Bronchial epithelial cell (primary cell): ENCODE results near the gene RTBDN. TPM values are rescaled to one million over a fixed set of nuclear protein-coding genes. Genes with fewer than 3 reads are reported as not detected.

Source experiments
- DNase-seq: peaks from one replicate; pipeline ENCODE4 v3.0.0-alpha.2; 2010; ENCODE audit warnings: low read depth
- FAIRE-seq: peaks from 2 replicates; lab custom pipeline; 2011; peaks lifted over from hg19 to GRCh38; lab: Jason Lieb, UNC
- H3K27me3 ChIP-seq: 2 replicates; pipeline ENCODE4 v1.5.1; 2011; ENCODE audit warnings: low read length; ENCODE audit not compliant: control insufficient read depth, insufficient read depth
- H3K36me3 ChIP-seq: 2 replicates; pipeline ENCODE4 v1.5.1; 2011; ENCODE audit warnings: low read length; ENCODE audit not compliant: control insufficient read depth, insufficient read depth
- H3K4me3 ChIP-seq: 2 replicates; pipeline ENCODE4 v1.5.1; 2011; ENCODE audit warnings: mild to moderate bottlenecking, low read depth, low read length, control low read depth
- total RNA-seq: library from RNA; depleted of rRNA; stranded (reverse); fragments of >200 nt; gene quantifications from 2 replicates; pipeline ENCODE4 v1.2.1, GENCODE V29; 2014
- TF ChIP-seq, protein P1 (sequence below): IDR thresholded peaks from 2 replicates; pipeline ENCODE4 v1.5.1; 2011; ENCODE audit warnings: mild to moderate bottlenecking, moderate library complexity, low read length, control low read depth, inconsistent platforms; ENCODE audit not compliant: insufficient read depth, severe bottlenecking

Gene RTBDN
- total RNA-seq, 1 donor from 2014 or later: not detected

DNA sequence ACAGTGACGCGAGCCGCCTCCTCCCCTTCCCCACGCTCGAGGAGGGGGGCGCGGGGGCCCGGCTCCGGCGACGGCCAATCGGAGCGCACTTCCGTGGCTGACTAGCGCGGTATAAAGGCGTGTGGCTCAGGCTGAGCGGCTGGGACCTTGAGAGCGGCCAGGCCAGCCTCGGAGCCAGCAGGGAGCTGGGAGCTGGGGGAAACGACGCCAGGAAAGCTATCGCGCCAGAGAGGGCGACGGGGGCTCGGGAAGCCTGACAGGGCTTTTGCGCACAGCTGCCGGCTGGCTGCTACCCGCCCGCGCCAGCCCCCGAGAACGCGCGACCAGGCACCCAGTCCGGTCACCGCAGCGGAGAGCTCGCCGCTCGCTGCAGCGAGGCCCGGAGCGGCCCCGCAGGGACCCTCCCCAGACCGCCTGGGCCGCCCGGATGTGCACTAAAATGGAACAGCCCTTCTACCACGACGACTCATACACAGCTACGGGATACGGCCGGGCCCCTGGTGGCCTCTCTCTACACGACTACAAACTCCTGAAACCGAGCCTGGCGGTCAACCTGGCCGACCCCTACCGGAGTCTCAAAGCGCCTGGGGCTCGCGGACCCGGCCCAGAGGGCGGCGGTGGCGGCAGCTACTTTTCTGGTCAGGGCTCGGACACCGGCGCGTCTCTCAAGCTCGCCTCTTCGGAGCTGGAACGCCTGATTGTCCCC lies 42.9 kb downstream of the RTBDN start, which contains the start of gene JUNB:
JUNB (plus strand) TSS at position 142 of the 706 bp plus-strand sequence; CDS start at position 428, 286 bp downstream.
- Histone ChIP-seq H3K27me3 (no peaks in the 10 kb centered on the region), H3K4me3 (peak within 1 kb of the TSS; percentile 98), H3K36me3 (peaks cover 11% of the 10 kb centered on the region)
- peak; percentile 88 for DNase-seq
- TF ChIP-seq, protein P1, sequence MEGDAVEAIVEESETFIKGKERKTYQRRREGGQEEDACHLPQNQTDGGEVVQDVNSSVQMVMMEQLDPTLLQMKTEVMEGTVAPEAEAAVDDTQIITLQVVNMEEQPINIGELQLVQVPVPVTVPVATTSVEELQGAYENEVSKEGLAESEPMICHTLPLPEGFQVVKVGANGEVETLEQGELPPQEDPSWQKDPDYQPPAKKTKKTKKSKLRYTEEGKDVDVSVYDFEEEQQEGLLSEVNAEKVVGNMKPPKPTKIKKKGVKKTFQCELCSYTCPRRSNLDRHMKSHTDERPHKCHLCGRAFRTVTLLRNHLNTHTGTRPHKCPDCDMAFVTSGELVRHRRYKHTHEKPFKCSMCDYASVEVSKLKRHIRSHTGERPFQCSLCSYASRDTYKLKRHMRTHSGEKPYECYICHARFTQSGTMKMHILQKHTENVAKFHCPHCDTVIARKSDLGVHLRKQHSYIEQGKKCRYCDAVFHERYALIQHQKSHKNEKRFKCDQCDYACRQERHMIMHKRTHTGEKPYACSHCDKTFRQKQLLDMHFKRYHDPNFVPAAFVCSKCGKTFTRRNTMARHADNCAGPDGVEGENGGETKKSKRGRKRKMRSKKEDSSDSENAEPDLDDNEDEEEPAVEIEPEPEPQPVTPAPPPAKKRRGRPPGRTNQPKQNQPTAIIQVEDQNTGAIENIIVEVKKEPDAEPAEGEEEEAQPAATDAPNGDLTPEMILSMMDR: no peak
- no peak for FAIRE-seq

DNA sequence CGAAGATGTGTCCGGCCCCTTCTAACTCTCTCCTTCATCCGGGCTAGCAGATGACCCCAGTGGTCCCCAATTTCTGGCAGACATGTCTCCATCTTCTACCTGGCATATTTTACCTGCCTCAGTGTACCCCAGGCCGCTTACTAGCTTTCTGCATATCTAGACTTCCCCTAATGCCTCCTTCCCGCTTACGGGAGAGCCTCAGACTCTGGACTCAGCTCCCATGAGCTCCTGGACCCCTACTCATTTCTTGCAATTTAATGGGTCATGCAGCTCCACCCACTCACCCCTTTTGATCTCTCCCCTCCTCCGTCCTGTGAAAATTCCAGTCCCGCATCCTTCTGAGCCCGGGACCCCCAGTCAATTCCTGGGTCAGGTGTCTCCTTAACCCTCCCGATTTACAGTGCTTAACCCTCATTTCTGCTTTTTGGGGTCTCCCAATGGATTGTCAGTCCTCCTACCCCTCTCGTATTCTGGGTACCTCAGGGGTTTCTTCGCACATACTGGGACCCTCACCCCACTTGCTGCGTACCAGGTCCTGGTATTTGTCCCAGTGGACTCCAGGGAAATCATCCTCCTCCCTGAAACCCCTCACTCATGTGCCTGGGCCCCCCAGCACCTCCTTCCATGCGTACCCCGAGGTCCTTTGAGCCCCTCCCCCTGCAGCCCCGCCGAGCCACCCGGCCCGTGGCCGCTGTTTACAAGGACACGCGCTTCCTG lies 43.6 kb downstream of the RTBDN start:
- DNase-seq (no peak), FAIRE-seq (no peak)

DNA sequence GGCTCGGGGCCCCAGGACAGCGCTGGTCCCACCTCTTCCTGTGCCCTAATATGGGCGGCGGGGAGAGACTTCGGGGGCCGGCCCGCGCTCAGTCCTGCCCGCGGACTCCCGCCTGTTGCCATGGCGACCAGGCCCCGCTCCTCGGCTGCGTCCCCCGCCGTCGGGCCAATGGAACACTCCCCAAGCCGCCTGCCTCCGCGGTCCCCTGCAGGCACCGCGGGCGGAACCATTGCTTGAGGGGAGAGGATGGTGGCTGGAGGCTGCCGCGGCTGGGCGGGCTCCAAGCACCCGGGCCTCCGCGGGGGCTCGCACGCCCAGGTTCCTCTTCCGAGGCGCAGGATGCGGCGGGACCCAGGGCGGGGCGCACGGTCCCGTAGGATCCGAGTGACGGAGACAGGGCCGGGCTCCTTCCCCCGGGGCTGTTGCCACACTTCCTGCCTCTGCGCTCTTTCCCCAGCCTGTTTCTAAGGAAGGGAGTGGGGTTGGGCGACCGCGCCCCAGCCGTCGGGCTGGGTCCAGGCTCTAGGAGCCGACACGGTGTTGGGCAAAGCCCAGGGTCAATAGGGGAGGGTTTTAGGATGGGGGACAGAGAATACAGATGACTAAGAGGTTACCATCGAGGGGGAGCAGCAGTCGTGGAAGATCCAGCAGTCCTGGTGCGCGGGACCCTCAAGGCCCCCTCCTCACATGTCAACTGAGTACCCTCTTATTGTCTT lies 44.3 kb downstream of the RTBDN start:
- H3K27me3 ChIP-seq: no peaks in the 10 kb centered on the region
- TF ChIP-seq, protein P1: no peak
- FAIRE-seq: no peak
- H3K4me3 ChIP-seq: peak overlapping the region; percentile 98
- peak; percentile 90 for DNase-seq
- peaks cover 11% of the 10 kb centered on the region for H3K36me3 ChIP-seq

More for the DNA sequence above, 43.6 kb downstream of the RTBDN start:
- H3K4me3 ChIP-seq: peak overlapping the region; percentile 98
- peaks cover 11% of the 10 kb centered on the region for H3K36me3 ChIP-seq
- no peaks in the 10 kb centered on the region for H3K27me3 ChIP-seq
- TF ChIP-seq, protein P1: no peak

DNA sequence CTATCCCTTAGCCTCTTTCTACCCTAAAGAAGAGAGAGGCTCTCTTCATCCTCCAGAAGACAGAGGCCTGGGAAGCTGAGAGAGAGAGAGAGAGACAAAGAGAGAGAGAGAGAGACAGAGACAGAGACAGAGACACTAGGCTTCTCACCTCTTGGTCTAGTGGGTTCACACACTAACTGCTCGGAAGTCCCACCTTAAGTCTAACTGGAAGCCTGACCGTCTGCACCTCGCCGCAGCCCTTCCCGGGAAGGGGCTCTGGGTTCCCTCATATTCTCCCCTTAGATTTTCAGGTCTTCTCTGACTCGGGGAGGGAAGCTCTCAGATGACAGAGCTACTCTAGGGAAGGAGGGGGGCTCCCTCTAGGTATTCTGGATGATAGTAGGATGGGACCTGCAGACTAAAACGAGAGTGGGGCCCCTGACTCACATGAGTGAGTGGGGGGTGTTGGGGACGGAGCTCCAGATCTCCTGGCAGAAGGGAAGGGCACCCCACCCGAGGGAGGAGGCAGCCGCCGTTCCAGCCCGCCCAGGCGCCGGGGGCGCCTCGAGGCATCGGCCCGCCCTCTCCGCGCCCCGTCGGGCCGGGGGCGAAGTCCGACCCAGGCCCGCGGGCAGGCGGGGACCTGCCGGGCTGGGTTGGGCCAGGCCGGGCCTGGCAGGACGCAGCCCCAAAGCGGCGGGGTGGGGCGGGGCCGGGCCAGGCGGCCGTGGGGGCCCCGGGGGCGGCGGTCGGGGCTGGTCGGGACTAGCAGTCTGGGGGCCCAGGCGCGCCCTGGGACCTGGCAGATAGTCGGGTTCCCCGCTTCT lies 45.1 kb downstream of the RTBDN start:
- TF ChIP-seq, protein P1: no peak
- Histone ChIP-seq H3K4me3 (peak overlapping the region; percentile 98), H3K36me3 (peaks cover 11% of the 10 kb centered on the region), H3K27me3 (no peaks in the 10 kb centered on the region)
- FAIRE-seq: no peak
- no peak for DNase-seq

DNA sequence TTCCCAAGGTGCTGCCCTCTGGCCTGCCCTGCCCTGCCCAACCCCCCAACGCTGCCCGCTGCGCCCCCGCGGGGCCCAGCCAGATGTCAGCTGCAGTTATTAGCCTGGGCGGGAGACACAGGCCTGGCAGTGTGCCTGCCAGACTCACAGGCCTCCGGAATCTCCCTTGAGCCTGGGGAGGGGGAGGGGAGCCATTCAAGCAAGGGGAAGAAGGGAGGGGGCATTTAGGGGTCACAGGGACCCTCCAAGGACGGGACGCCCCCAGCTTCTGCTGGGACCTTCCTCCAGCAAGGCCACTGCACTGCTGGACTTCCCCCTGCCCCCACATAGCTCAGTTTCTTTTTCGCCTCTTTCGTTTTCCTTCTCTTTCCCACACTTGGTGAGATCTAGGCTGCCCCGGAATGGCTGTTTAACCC lies 45.7 kb downstream of the RTBDN start:
- H3K27me3 ChIP-seq: no peaks in the 10 kb centered on the region
- peak overlapping the region; percentile 3 for H3K4me3 ChIP-seq
- no peak for FAIRE-seq
- TF ChIP-seq, protein P1: no peak
- H3K36me3 ChIP-seq: peaks cover 11% of the 10 kb centered on the region
- peak; percentile 67 for DNase-seq
